Measurements from ENCODE around the gene SLC22A23. TPM values are rescaled to one million over a fixed set of nuclear protein-coding genes. Genes with fewer than 3 reads are reported as not detected.

The SLC22A23 gene
- total RNA-seq, 1 experiment from 2014 or later, result 6.8 TPM

DNA sequence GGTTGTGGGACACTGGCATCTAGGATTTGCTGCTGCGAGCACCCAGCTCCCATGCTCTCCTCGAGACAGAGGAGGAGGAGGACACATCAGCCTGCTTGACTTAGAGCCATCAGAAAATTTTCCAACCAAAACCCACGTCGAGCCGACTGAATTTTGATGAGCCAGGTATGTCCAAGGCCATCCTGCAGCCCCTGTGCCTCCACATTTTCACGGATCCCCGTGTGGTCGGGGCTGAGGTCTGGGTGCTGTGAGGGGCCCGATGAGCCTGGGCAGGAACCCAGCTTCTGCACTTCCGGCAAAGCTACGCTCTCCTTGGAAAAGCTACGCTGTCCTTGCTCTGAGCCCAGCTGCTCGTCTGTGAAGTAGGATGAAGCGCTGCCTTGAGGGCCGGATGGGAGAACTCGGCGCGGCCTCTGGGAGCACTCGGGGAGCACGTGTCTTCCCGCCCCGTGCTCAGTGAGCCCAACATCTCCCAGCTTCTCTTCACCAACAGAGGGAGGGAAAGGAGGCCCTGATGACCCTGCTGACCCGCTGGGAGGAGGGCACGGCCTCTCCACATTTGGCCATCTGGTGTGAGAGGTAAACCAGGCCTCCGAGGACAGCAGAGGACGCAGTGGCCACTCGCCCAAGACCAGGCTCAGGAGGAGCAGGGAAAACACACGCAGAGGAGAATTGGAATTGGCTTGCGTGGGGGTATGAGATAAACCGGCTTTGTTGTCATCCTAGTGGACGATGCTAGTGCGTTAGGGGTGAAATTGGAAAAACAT, 164.2 kb downstream of the SLC22A23 start:
- Mint-ChIP-seq H3K4me3 (no peak overlapping the region), H3K9me3 (no peaks in the 10 kb centered on the region), H3K36me3 (ENCODE audit: insufficient read depth in 1 of 3, low read depth in 3 of 3) (peaks cover 7 to 30% (median 12%) of the 10 kb centered on the region in 3 experiments; a peak in 5 of 7 replicates), H3K27me3 (ENCODE audit: low read depth) (no peaks in the 10 kb centered on the region; the same call in 1 of the 2 replicates), H3K27ac (0 out of 7 replicates have a peak overlapping the region, but pooled peaks of 1 of the 3 experiments have one; percentile 10), H3K4me1 (peaks cover 15 to 16% of the 10 kb centered on the region in 2 experiments)
- Histone ChIP-seq H3K4ac (ENCODE audit: low read depth, low read length) (no peak overlapping the region), H3K23me2 (ENCODE audit: insufficient read length, low read depth, low read length, poor library complexity, severe bottlenecking) (no peaks in the 10 kb centered on the region), H4K91ac (ENCODE audit: insufficient read length, low read depth, low read length) (no peak overlapping the region), H3K14ac (ENCODE audit: insufficient read depth, low read length) (no peak overlapping the region), H2AK5ac (ENCODE audit: insufficient read length, low read length) (no peak overlapping the region), H2BK20ac (ENCODE audit: low read depth, low read length, poor library complexity, severe bottlenecking) (no peak overlapping the region), H4K20me1 (ENCODE audit: control insufficient read depth, insufficient read depth, insufficient read length) (no peaks in the 10 kb centered on the region), H3K79me1 (ENCODE audit: insufficient read depth, low read depth, low read length, poor library complexity, severe bottlenecking) (no peaks in the 10 kb centered on the region), H2BK120ac (ENCODE audit: low read depth, low read length, poor library complexity, severe bottlenecking) (no peak overlapping the region), H2AFZ (ENCODE audit: low read length) (no peak overlapping the region), H4K5ac (ENCODE audit: insufficient read length, low read depth, low read length) (no peak overlapping the region), H3K9ac (ENCODE audit: extremely low read depth, insufficient read length, low read length) (no peak overlapping the region), H4K8ac (replicated peaks; ENCODE audit: insufficient read length, low read depth, low read length) (no peak overlapping the region), H3K4me2 (ENCODE audit: insufficient read depth, insufficient read length, low read length) (no peak overlapping the region), H3T11ph (ENCODE audit: low read length) (no peak overlapping the region), H3K23ac (ENCODE audit: insufficient read length, low read depth, low read length) (no peak overlapping the region), H2BK12ac (ENCODE audit: insufficient read length, low read depth, low read length) (no peak overlapping the region), H3K27me3 (ENCODE audit: insufficient read depth, low read length) (no peaks in the 10 kb centered on the region), H3K56ac (ENCODE audit: insufficient read length, low read depth, low read length) (no peak overlapping the region), H2BK15ac (ENCODE audit: low read depth, low read length) (no peak overlapping the region), H3K18ac (ENCODE audit: insufficient read length, low read depth, low read length) (no peak overlapping the region), H2BK5ac (ENCODE audit: insufficient read length, low read length) (no peak overlapping the region), H3K27ac (ENCODE audit: insufficient read length, low read depth, low read length) (no peak overlapping the region), H3K9me3 (ENCODE audit: control insufficient read depth, low read depth, low read length) (no peaks in the 10 kb centered on the region), H3K79me2 (ENCODE audit: insufficient read depth, low read length) (no peaks in the 10 kb centered on the region), H3K4me1 (ENCODE audit: insufficient read depth, low read length) (no peaks in the 10 kb centered on the region)
- DNase-seq, result no peak
- TF ChIP-seq, protein P1, sequence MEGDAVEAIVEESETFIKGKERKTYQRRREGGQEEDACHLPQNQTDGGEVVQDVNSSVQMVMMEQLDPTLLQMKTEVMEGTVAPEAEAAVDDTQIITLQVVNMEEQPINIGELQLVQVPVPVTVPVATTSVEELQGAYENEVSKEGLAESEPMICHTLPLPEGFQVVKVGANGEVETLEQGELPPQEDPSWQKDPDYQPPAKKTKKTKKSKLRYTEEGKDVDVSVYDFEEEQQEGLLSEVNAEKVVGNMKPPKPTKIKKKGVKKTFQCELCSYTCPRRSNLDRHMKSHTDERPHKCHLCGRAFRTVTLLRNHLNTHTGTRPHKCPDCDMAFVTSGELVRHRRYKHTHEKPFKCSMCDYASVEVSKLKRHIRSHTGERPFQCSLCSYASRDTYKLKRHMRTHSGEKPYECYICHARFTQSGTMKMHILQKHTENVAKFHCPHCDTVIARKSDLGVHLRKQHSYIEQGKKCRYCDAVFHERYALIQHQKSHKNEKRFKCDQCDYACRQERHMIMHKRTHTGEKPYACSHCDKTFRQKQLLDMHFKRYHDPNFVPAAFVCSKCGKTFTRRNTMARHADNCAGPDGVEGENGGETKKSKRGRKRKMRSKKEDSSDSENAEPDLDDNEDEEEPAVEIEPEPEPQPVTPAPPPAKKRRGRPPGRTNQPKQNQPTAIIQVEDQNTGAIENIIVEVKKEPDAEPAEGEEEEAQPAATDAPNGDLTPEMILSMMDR (conservative IDR thresholded peaks at IDR 0.05), result no peak
- no CpG with 5 or more reads among the region's 32 CpGs for WGBS (ENCODE audit: extremely low coverage, insufficient read length, low lambda C conversion rate)
